Measurements from ENCODE around the gene MICAL2. TPM values are rescaled to one million over a fixed set of nuclear protein-coding genes. Genes with fewer than 3 reads are reported as not detected.

The MICAL2 gene
- total and polyA plus RNA-seq, 2 of the 13 experiments (the other 11 are each of a cell fraction or from before 2014, with no cell fraction given): 0.78 to 1.1 TPM

GRCh38 chr11:12251666-12252560 lies 141.5 kb downstream of the MICAL2 start:
- Histone ChIP-seq H3K4me1 (ENCODE audit: insufficient read depth, low read length) (peaks cover 52% of the 10 kb centered on the region), H3K27me3 (ENCODE audit: control insufficient read depth in 1 of 2, insufficient read depth in 2 of 2, low read length in 2 of 2) (no peaks in the 10 kb centered on the region), H3K4me2 (ENCODE audit: low read depth, low read length) (no peak overlapping the region), H3K9ac (ENCODE audit: insufficient read depth, low read depth, low read length) (no peak overlapping the region), H3K9me3 (ENCODE audit: low read length) (no peaks in the 10 kb centered on the region), H3K79me2 (ENCODE audit: insufficient read depth, low read length) (no peaks in the 10 kb centered on the region), H3K36me3 (replicated peaks in 1 of 2; ENCODE audit: control insufficient read depth in 1 of 2, insufficient read depth in 2 of 2, low read length in 2 of 2) (no peaks in the 10 kb centered on the region), H2AFZ (ENCODE audit: low read length) (no peak overlapping the region), H4K20me1 (ENCODE audit: insufficient read depth, low read length) (no peaks in the 10 kb centered on the region), H3K4me3 (replicated peaks in 1 of 3; ENCODE audit: insufficient read depth in 1 of 3, low read depth in 2 of 3, low read length in 3 of 3) (no peak overlapping the region), H3K27ac (ENCODE audit: extremely low read length, insufficient read depth, low read length) (no peak overlapping the region)
- WGBS (ENCODE audit: low lambda C conversion rate): 18% methylated on average over 4 of the region's 5 CpGs
- POLR2A ChIA-PET: interaction anchor here (1.1 kb wide), 1 partner anchor 185 kb away, joined by 3 read pairs; no protein-coding TSS in a partner anchor
- BruUV-seq (replicated peaks): no TSS peak
- TF ChIP-seq ZNF281 (CRISPR knock-in tag; IDR thresholded peaks at IDR 0.05; ENCODE audit: borderline replicate concordance): no peak
- TF ChIP-seq SOX13 (IDR thresholded peaks at IDR 0.05): no peak
- TF ChIP-seq SOX13 (CRISPR knock-in tag; conservative IDR thresholded peaks at IDR 0.05 in 1 of 2, IDR thresholded peaks at IDR 0.05 in 1 of 2): 0 out of 4 replicates have a peak, but pooled peaks of 1 of the 2 experiments have one; percentile 16
- peak; percentile 17 for TF ChIP-seq XRCC5 (optimal IDR thresholded peaks at IDR 0.05; ENCODE audit: low read length)
- TF ChIP-seq SOX6 (IDR thresholded peaks at IDR 0.05): no peak
- 0 out of 2 replicates have a peak, but pooled peaks have one; percentile 18 for TF ChIP-seq SOX6 (CRISPR knock-in tag; IDR thresholded peaks at IDR 0.05)
- no peak for DNase-seq (ENCODE audit: low spot score)
- CTCF ChIA-PET (ENCODE audit: low intra/inter-chr PET ratio, low total read pairs): no interaction called here
- ATAC-seq: no peak
- FAIRE-seq: no peak
- intact Hi-C loops (cut with micrococcal nuclease; ENCODE audit: unreplicated experiment): no loop called here
- in situ Hi-C loops (cut with HindIII; ENCODE audit: extremely low pct_ligation_motif_present, low pct_unique_long_range_greater_than_20kb): no loop called here
